NCI-H2196 (cell line): ENCODE measurements around the gene HAND1.
A peak's percentile ranks its signal among the peaks of the same experiment; 100 is the strongest.

Source experiments
- DNase-seq: peaks from one replicate; lab custom pipeline; 2025; ENCODE audit not compliant: unreplicated experiment; lab: John Stamatoyannopoulos, UW

The HAND1 gene

DNA sequence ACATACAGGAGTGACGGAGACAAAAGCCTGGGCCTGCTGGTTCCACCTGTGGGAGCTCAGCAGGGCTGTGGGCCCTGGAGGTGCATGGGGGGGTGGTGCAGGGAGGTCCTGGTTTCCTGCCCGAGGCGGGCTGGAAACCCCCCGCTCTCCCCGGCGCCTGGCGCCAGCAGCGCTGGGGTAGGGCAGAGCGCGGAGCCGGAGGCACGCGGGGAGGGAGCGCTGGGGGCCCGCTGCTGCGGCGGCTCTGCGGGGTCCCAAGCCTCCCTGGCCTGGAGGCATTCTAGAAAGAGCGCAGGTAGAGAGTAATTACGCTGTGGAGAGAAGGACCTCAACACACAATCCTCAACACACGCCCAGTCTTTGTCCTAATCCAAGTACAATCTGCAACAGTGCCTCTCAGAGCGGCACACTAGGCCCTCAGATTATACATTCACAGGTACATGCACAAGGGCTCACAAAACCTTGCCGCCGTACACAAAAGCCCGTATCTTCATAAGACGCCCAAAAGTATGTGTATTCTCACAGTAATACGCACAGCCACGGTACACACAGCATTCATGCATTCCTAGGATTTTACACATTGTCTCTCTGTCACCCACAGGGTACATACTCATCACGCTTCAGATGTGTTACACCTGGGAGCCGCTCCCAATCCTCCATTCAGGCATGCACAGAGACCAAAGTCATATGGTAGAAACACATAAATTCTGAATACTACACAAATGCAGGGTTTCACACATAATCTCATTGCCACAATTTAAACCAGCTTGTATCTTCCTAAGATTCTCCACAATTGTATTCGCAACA, 2.1 kb upstream of the HAND1 start:
- no peak for DNase-seq

DNA sequence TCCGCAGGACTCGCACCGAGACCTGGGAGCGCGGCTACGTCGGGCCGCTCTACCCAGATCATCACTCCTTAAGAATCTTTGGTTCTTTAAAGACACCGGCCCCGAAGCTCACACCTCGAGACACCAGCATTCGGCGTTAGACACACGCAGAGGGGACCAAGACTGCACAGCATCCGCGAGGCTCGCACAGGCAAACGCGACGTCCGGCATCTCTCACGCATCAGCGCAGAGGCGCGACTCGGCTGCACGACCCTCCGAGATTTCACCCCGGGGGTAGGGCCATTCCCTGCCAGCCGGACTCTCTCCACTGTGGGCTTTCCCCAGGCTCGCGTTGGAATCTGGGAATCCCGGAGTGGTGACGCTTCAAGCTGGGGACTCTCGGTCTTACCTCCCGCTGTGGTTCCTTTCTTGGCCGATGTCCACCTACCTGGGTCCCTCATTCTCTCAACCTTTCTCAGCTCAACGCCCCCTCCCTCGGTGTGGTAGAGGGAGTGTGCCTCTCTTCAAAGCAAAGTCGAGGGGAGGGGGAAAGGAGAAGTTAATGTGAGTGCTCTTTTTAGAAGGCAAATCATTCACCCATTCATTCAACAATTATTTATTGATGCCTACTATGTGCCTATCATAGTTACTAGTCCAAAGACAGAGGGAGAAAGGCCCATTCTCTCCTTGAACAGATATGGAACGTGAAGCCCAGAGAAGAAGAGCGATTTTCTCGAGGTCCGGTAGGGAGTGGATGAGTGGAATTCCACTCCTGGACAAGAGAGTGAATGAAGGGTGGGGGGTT, 1.3 kb upstream of the HAND1 start:
- no peak for DNase-seq

DNA sequence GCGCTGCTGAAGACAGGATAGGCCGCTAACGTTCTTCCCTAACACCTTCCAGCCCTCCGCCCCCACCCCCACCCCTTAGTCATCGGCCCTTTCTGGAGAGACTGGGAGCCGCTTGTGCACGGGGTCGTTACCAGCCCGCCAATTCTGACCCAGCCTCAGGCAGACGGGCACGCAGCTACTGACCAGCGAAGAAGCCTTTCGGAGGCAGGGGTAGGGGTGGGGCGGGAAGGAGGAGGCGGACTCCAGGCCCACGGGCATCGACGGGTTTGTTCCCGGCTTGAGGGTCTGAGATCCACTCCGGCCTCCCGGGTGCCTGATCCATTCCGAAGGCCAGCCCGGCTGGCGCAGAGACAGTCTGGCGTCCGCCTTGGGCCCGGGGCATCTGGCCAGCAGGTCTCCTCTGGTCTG, 729 bp upstream of the HAND1 start:
- no peak for DNase-seq

DNA sequence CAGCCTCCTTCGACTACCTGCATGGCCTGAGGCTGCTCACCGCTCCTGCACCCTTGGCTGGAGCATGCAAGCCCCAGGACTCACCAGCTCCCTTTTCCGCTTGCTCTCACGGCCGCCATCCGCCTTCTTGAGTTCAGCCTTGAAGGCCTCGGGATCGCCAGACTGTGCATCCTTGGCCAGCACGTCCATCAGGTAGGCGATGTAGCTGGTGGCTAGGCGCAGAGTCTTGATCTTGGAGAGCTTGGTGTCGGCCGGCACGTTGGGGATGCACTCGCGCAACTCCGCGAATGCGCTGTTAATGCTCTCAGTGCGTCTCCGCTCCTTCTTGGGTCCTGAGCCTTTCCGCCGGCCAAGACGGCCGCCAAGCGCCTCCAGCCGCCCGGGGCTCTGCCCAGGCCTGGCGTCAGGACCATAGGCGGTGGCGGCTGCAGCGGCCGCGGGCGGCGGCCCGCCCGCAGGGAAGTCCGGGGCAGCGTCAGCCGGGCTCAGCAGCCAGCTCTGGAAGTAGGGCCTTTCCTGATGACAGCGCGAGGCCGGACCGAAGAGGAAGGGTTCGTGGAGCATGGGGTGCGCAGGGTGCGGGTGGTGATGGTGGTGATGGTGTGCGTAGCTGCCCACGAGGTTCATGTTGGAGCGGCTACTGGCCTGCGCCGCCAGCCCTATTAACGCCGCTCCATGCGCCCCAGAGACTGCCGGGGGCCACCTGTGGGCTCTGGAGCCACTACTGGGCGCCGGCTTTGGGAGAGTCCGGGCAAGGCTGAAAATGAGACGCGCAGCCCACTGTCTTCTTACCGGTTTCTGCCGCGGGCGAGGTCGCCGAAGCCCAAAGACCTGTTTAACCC, 424 bp downstream of the HAND1 start:
- DNase-seq, result no peak

DNA sequence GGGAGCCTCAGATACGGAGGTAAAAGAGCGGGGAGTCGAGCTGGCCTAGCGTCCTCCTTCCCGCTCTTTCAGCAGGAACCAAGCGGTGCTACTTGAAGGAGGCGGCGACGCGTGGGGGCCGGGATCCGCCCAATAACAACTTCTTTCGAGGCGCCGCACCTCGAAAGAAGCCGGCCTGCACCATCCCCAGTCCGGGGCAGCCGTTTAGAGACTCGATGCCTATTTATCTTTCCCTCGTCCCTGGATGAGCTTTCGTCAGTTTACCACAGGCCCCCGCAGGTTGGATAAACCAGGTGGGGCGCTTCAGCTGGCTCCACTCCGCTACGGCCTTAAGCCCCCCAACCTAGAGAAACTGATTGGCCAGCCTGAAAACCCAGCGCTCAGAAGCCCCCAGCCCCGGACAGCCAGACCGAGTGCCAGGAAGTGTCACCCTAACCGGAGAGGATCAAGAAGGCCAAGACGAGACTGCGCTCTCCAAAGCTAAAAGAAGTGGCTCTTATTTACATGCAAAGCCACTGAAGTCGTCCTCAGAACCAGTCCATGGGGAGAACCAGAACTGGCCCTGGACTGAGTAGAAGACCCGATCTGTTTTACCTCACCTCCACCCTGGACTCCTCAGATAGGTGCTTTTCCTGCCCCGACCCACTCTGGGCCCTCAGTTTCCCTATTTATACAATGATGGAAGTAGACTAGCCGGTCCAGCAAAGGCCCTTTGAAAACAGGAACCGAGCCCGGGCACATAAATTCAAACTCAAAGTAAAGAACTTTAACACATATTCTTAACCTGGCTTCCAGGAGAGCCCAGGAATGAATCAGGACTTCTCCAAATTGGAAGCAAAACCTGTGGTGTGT, 1.4 kb downstream of the HAND1 start:
- DNase-seq, result no peak

DNA sequence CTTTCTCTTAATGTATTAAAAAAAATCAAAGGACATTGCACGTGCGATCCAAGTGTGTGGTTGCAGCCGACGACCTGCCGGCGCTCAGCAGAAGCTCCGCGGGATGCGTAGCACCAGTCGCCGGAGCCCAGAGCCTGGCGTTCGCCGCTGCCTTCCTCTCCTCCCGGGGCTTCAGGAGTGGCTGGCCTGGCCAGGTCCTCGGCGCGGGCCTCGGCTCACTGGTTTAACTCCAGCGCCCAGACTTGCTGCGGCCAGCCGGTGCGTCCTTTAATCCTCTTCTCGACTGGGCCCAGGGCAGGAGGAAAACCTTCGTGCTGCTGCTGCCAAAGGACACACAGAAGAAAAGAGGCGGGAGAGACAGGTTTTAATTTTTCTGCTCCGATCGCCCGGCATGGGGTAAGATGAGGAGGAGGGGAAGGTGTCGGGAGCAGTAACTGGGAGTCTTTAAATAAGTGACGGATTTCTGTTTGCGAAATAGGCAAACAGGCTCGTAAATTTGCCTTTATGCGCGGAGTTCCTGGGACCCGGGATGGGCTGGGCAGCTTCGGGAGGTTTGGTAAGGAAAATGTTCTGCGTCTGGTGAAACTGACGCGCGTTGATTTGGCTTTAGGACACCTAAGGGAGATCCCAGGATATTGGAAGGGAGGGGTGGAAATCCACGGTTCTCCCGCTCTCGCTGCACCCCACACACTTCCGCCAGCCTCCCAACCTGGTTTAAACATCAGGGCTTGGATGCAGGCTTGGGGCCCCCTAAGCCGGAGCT, 2.3 kb downstream of the HAND1 start:
- no peak for DNase-seq

DNA sequence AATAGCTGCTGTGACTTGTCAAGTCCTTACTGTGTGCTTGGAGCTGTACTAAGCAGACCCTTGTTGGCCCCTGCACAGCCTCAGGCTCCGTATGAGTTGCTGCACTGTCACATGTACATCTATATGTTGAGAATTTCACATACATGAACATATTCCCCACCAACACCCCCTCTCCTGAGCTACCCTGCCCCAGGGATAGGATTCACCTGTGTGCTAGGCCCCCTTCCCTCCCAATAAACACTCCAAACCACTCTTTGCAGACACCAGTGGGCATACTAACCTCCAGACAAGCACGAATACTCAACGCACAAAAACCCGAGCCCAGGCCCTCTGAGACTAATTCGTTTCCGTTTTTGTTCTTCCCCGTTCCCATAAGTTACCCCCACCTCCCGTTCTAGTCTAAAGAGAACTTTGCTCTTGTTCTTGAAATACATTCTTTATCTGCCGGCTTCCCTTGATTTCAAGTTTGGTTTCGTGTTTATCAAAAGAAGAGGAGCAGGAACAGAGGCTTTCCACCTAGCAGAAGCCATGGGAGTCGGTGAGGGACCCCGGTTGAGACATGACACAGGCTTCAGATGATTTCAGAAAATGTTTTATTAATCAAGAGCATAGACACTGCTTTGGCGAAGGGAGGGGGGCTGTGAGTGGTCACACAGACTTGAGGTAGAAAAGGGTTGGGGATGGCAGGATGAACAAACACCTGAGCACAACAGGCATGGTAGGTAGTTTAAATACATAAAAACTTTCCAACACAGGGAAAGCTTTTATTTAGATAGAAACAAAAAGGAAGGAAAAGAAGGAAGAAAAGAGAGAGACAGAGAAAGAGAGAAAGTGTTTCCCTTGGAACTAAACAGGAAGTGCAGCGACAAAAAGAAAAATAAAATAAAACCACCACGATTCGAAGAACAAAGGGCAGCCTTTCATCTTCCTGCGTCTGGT, 3.4 kb downstream of the HAND1 start:
- no peak for DNase-seq

DNA sequence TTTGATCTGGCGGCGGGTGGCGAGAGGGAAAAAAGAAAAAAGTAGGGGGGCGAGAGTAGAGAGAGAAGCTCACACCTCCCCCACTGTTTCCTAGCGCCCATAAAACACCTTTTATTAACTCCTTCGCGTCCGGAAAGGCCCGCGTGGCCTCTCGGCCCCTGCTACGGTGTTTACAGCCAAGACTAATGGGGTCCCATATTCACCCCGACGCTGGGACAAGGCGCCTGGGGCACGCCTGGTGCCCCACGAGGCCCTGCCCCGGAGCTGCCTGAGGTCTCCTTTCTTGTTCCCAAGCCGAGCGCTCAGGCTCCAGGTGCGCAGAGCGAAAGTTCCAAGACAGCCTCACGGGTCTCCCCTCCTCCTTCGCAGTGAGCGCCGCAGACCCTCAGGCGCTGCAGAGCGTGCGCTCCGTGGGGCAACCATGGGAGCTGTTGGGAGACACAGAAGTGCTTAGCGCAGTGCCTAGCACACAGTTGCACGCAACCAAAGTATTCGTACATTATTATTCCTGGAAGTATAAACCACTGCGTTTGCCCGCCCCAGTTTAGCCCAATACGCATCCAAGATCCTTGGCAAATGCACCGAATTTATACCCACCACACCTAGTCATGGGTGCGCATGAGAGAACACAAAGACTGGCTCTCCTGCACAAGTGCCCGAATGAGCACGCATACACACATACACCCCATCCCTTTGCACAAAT, 4.3 kb downstream of the HAND1 start:
- DNase-seq, result no peak

DNA sequence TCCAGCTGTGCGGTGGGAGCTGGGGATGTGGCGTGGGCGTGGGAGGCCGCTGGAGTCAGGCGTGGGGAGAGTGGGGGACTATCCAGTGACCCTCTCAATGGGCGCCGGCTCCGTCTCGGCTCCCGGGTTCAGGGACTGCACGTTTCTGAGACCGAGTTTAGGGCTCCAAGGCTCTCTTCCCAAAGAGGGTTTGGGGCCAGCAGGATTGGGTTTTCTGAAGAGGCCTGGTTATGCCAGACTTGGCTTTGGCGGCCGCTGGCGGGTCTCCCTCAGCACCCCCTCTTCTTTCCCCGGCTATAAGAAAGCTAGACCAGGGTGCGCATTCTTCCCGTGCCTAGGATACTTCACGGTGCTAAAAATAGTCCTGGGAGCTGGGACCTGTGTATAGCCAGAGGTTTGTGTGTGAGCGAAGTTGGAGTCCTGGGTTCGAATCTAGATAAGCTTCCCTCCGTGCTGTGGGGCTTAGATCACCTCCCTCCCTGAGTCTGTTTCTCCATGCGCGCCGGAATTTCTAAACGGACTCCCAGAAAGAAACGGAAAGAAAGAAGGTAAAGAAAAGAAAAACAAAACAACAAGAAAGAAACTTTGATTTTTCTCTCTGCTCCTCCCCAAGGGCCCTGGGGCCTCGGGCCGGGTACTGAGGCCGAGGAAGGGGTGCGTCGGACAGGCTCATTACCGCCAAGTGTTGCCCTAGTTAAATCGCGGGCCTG, 5.0 kb downstream of the HAND1 start:
- DNase-seq, result no peak

DNA sequence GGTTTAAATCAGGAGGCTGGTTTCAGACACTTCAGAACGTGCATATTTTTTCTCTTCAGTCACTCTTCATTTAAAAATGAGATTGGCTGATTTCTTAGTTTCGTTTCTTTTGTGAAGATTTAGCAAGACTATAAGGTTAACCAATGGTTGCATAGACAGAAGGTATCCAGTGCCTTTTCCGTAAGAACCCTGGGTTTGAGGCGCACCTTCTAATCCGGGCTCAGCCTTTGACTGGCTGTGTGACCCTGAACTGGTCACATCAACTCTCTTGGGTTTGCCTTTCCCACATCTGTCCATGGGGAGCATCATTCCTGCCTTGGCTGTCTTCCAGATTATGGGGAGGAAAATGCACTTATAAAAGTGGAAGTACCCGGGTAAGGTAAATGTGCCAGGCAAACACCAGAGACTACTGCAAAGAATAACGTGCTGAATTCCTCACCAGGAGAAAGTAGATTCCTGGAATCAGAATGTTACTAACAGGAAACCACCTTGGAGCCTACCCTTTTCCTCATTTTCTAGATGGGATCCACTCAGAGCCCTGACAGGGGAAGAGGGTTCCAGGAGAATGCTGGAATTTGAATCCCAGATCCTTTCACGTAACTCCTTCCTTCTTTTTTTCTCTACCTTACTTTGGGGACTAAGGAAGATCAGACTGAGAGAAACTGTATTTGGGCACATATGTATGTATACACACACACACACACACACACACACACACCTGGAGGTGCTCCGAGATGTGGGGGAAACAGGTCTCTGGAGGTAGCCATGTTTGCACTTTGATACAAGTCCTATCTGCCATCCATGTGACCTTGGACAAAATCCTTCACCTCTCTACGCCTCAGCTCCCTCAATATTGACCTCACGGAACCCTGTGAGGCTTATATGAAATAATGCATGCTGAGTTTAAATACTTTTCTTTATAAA, 6.8 kb downstream of the HAND1 start:
- DNase-seq, result no peak

DNA sequence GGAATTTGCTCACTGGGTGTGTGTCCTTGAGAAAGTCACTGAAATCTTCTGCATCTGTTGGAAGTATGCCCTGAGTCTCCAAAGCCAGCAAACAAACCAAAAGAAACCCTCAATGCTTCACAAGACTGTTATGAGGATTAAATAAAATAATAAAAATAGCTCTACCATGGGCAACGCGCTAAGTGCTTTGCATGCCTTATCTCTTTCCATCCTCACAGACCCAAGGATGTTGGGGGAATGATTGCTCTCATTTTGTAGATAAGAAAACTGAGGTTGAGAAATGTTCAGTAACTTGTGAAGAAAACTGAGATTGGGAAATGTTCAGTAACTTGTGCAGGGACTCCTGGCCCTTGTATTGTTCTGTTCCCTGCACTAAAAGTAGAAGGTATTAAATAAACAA, 7.9 kb downstream of the HAND1 start:
- DNase-seq, result no peak

DNA sequence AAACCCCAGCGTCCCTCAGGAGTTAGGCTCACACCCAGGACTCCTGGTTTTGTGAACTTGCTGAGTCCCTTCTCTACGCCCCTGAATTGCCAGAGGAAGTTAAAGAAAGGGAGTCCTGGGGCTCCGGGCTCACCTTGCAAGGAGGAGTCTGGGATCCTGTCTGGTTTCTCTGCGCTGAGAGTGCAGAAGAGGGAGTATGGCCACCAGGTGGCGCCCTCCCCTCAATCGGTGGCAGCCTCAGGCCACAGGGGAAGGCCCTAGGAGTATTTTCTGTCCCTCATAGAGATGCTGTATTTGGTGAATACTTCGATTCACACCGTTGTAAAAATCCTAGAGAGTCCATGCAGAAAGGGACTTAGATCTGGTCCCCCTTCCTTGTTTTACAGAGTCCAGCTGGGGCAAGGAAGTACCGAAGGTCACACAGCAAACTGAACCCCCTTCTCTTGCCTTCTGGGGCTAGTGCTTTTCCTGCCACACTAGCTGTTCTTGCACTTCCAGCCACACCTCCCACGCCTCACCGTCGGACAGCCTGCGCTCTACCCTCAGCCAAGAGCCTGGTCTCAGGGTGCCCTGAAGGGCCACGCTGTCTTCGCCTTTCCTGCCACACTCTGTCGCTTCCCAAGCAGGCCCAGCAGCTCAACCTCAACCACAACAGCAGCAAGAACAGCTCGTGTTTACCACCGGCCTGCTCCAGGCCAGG, 10.2 kb downstream of the HAND1 start:
- peak; percentile 79 for DNase-seq

DNA sequence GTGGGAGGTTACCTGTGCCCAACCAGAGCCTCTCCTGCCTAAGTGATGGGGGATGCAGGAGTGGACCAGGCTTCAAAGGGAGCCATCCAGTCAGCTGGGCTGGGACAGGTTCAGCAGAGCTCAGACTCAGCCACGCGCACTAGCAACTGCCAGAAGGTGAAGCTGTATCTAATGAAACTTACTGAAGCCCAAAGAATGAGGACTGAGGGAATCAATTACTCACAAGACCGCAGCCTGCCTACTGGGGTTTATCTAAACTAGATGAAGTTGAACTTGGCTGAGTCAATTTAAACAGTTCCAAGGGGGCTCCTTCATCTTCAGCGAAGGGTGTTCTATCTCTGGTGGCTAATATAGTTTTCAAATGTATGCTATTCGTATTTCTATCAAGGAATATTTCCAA, 11.4 kb downstream of the HAND1 start:
- no peak for DNase-seq

DNA sequence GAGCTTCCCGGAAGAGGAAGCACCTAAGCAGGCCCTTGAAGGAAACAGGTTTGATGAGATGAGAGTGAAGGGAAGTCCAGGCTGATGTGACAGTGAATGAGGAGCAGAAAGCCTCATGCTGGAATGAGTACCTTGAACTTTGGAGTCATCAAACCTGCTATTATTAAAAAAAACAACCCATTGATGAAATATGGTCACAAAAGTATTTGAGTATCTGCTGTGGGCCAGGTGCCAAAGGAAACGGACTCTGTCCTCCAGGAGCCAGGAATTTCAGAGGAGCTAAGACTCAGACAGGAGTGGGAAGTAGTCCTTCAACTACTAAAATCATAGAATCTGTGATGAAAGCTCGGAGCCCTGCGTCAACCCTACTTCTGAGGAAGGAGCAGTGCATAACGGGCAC, 11.9 kb downstream of the HAND1 start:
- DNase-seq, result no peak

DNA sequence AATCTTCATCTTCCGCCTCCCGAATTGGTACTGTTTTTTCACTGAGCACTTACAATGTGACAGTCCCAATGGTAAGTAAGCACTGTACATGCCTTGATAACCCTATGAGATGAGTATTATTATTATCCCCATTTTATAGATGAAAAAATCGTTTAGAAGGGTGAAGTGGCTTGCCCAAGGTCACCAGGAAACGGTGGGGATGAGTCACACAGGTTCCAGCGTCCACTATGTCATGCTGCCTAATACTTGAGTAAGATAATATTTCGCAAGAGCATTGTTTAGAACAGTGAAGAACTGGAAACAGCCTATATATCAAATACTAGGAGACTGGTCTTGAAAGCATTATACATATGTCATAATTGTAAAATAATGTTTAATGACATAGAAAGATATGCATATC, 12.9 kb downstream of the HAND1 start:
- DNase-seq, result no peak

DNA sequence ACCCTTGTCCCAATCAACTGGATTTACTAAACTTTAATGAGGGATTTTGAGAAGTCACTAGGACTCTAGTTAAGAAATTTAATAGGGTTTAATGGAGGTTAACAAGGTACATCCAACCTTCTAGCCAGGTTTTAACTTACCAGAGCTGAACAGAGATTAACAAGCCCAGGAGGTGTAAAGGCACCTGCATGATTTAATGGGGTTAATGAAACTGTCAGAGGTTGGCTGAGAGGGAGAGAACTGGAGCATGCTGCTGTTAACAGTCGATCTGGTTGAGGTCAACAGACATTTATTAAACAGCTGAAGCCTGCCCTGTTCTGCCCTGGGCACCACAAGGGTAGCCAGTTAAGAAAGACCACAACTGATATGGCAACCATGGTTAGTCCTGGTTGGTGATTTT, 13.6 kb downstream of the HAND1 start:
- no peak for DNase-seq
